ENCODE results near the gene PPM1H. TPM values are rescaled to one million over a fixed set of nuclear protein-coding genes. Genes with fewer than 3 reads are reported as not detected.
"Not testable (repeated sequence)": the region's sequence is repeated elsewhere in the genome, so short reads cannot be mapped to it uniquely, and the experiment has no call there.

Gene PPM1H
- total RNA-seq, result 4.0 TPM
- long read RNA-seq, partial matches to known transcripts, result 0 of 3 reads
- long read RNA-seq, other reads (novel, unspliced or antisense), result 3 of 3 reads

GRCh38 chr12:62934799-62935674 lies at the start of gene PPM1H:
Gene PPM1H (minus strand): TSS chr12:62935150. CDS start chr12:62934736, 414 bp downstream.
- intact Hi-C loops (cut with DNase I), result loop anchor here (10.0 kb wide), 1 partner anchor 80 kb away; no protein-coding TSS in a partner anchor
- DNase-seq (ENCODE audit: low spot score), result peak; percentile 85

- intact Hi-C loops (cut with DNase I), result no loop called here
- DNase-seq (ENCODE audit: low spot score), result no peak
Observed at GRCh38 chr12:62983594-62983993, 48.6 kb upstream of the PPM1H start.

GRCh38 chr12:62978768-62979167 lies 43.8 kb upstream of the PPM1H start:
- intact Hi-C loops (cut with DNase I), result no loop called here
- DNase-seq (ENCODE audit: low spot score), result no peak

GRCh38 chr12:62977883-62978282 lies 42.9 kb upstream of the PPM1H start:
- intact Hi-C loops (cut with DNase I), result no loop called here
- no peak for DNase-seq (ENCODE audit: low spot score)

- no peak for DNase-seq (ENCODE audit: low spot score)
- intact Hi-C loops (cut with DNase I), result no loop called here
Observed at GRCh38 chr12:62977418-62977817, 42.5 kb upstream of the PPM1H start.

- intact Hi-C loops (cut with DNase I), result no loop called here
- no peak for DNase-seq (ENCODE audit: low spot score)
Observed at GRCh38 chr12:62976110-62976662, 41.2 kb upstream of the PPM1H start.

GRCh38 chr12:62971769-62972525 lies 37.0 kb upstream of the PPM1H start:
- DNase-seq (ENCODE audit: low spot score), result no peak
- intact Hi-C loops (cut with DNase I), result no loop called here

GRCh38 chr12:62969695-62970094 lies 34.7 kb upstream of the PPM1H start:
- no peak for DNase-seq (ENCODE audit: low spot score)
- intact Hi-C loops (cut with DNase I), result no loop called here

- intact Hi-C loops (cut with DNase I), result no loop called here
- no peak for DNase-seq (ENCODE audit: low spot score)
Observed at GRCh38 chr12:62967701-62968100, 32.8 kb upstream of the PPM1H start.

GRCh38 chr12:62966990-62967506 lies 32.1 kb upstream of the PPM1H start:
- no peak for DNase-seq (ENCODE audit: low spot score)
- intact Hi-C loops (cut with DNase I), result no loop called here

- DNase-seq (ENCODE audit: low spot score); intact Hi-C loops (cut with DNase I): not testable (repeated sequence)
Observed at GRCh38 chr12:62966446-62966989, 31.6 kb upstream of the PPM1H start.

- DNase-seq (ENCODE audit: low spot score); intact Hi-C loops (cut with DNase I): not testable (repeated sequence)
Observed at GRCh38 chr12:62965700-62966099, 30.8 kb upstream of the PPM1H start.

- DNase-seq (ENCODE audit: low spot score); intact Hi-C loops (cut with DNase I): not testable (repeated sequence)
Observed at GRCh38 chr12:62965242-62965641, 30.3 kb upstream of the PPM1H start.

- intact Hi-C loops (cut with DNase I), result no loop called here
- DNase-seq (ENCODE audit: low spot score), result no peak
Observed at GRCh38 chr12:62963486-62964041, 28.6 kb upstream of the PPM1H start.

GRCh38 chr12:62960324-62960723 lies 25.4 kb upstream of the PPM1H start:
- intact Hi-C loops (cut with DNase I), result no loop called here
- no peak for DNase-seq (ENCODE audit: low spot score)

- DNase-seq (ENCODE audit: low spot score), result no peak
- intact Hi-C loops (cut with DNase I), result no loop called here
Observed at GRCh38 chr12:62959745-62960144, 24.8 kb upstream of the PPM1H start.

- DNase-seq (ENCODE audit: low spot score), result no peak
- intact Hi-C loops (cut with DNase I), result no loop called here
Observed at GRCh38 chr12:62957233-62957953, 22.4 kb upstream of the PPM1H start.

GRCh38 chr12:62955678-62956077 lies 20.7 kb upstream of the PPM1H start:
- intact Hi-C loops (cut with DNase I), result no loop called here
- DNase-seq (ENCODE audit: low spot score), result no peak

GRCh38 chr12:62950317-62950716 lies 15.4 kb upstream of the PPM1H start:
- DNase-seq (ENCODE audit: low spot score), result no peak
- intact Hi-C loops (cut with DNase I), result no loop called here

Measured in cardiac septum (tissue), 1 donor.